Dermis blood vessel endothelial cell (primary cell): ENCODE measurements around the gene EVL. TPM values are rescaled to one million over a fixed set of nuclear protein-coding genes. Genes with fewer than 3 reads are reported as not detected.

ENCODE experiments used
- DNase-seq: peaks from one replicate; pipeline ENCODE4 v3.0.0; 2010
- total RNA-seq: library from RNA; depleted of rRNA; stranded (reverse); fragments of >200 nt; gene quantifications from 2 replicates; pipeline ENCODE4 v1.2.3, GENCODE V29; 2014

EVL gene
- total RNA-seq, 1 donor from 2014 or later = 7.7 TPM

- DNase-seq = no peak
Measured at GRCh38 chr14:100067481-100067880, 2.3 kb downstream of the EVL start.

GRCh38 chr14:100067971-100068959 is 3.0 kb downstream of the EVL start:
- peak; percentile 60 for DNase-seq

GRCh38 chr14:100069161-100069800 is 4.1 kb downstream of the EVL start:
- no peak for DNase-seq

- no peak for DNase-seq
Measured at GRCh38 chr14:100070310-100070709, 5.1 kb downstream of the EVL start.

- no peak for DNase-seq
Measured at GRCh38 chr14:100071545-100071944, 6.3 kb downstream of the EVL start.

- DNase-seq = no peak
Measured at GRCh38 chr14:100072783-100073346, 7.6 kb downstream of the EVL start.

- DNase-seq = no peak
Measured at GRCh38 chr14:100073576-100074430, 8.6 kb downstream of the EVL start.

- no peak for DNase-seq
Measured at GRCh38 chr14:100074431-100075100, 9.3 kb downstream of the EVL start.

- DNase-seq = no peak
Measured at GRCh38 chr14:100075681-100076080, 10.5 kb downstream of the EVL start.

GRCh38 chr14:100076133-100076532 is 10.9 kb downstream of the EVL start:
- peak; percentile 10 for DNase-seq

GRCh38 chr14:100076606-100077005 is 11.4 kb downstream of the EVL start:
- DNase-seq = no peak

GRCh38 chr14:100077441-100077840 is 12.2 kb downstream of the EVL start:
- no peak for DNase-seq

GRCh38 chr14:100078216-100078803 is 13.1 kb downstream of the EVL start:
- no peak for DNase-seq

- no peak for DNase-seq
Measured at GRCh38 chr14:100078997-100079725, 13.9 kb downstream of the EVL start.

- no peak for DNase-seq
Measured at GRCh38 chr14:100079726-100080005, 14.4 kb downstream of the EVL start.

- no peak for DNase-seq
Measured at GRCh38 chr14:100080206-100080605, 15.0 kb downstream of the EVL start.

GRCh38 chr14:100081997-100082625 is 16.9 kb downstream of the EVL start:
- DNase-seq = no peak

GRCh38 chr14:100082723-100083122 is 17.5 kb downstream of the EVL start:
- no peak for DNase-seq

- DNase-seq = no peak
Measured at GRCh38 chr14:100083706-100084105, 18.5 kb downstream of the EVL start.

- no peak for DNase-seq
Measured at GRCh38 chr14:100084591-100084990, 19.4 kb downstream of the EVL start.

GRCh38 chr14:100085462-100085861 is 20.2 kb downstream of the EVL start:
- no peak for DNase-seq
